Neuronal stem cell (in vitro differentiated cells): Measurements from ENCODE around the gene VPS39.

Experiments
- DNase-seq: peaks from one replicate; pipeline ENCODE4 v3.0.0-alpha.2; 2013; ENCODE audit warnings: low spot score
- H2AFZ ChIP-seq: one replicate; pipeline ENCODE4 v1.6.1; 2013; ENCODE audit warnings: mild to moderate bottlenecking, low read length, inconsistent platforms
- H2AK5ac ChIP-seq: 2 replicates; pipeline ENCODE4 v1.6.1; 2013; ENCODE audit warnings: low read depth, mild to moderate bottlenecking, inconsistent platforms, low read length, moderate library complexity, mixed read lengths
- H2BK120ac ChIP-seq: 2 replicates; pipeline ENCODE4 v1.6.1; 2013; ENCODE audit warnings: low read depth, mild to moderate bottlenecking, inconsistent platforms, low read length, moderate library complexity, mixed read lengths
- H2BK12ac ChIP-seq: one replicate; pipeline ENCODE4 v1.6.1; 2013; ENCODE audit warnings: low read length, inconsistent platforms
- H2BK15ac ChIP-seq: 2 replicates; pipeline ENCODE4 v1.6.1; 2013; ENCODE audit warnings: mild to moderate bottlenecking, low read length, inconsistent platforms, mixed read lengths
- H2BK5ac ChIP-seq: one replicate; pipeline ENCODE4 v1.6.1; 2013; ENCODE audit warnings: inconsistent platforms, mild to moderate bottlenecking, low read length, moderate library complexity
- H3K14ac ChIP-seq: one replicate; pipeline ENCODE4 v1.6.1; 2013; ENCODE audit warnings: low read length, inconsistent platforms
- H3K18ac ChIP-seq: 2 replicates; pipeline ENCODE4 v1.6.1; 2013; ENCODE audit warnings: low read length, inconsistent platforms
- H3K23ac ChIP-seq: 2 replicates; pipeline ENCODE4 v1.6.1; 2013; ENCODE audit warnings: low read depth, mild to moderate bottlenecking, mixed read lengths, low read length, inconsistent platforms; ENCODE audit not compliant: poor library complexity
- H3K27ac ChIP-seq: replicated peaks from 3 replicates; pipeline ENCODE4 v1.5.1; 2013; ENCODE audit warnings: low read length, inconsistent platforms
- H3K27me3 ChIP-seq, 3 experiments: 2 replicates each; pipeline ENCODE4 v1.6.1; 2013; ENCODE audit warnings: low read length in 3 of 3, mild to moderate bottlenecking in 2 of 3, inconsistent platforms in 1 of 3, low read depth in 1 of 3, mixed read lengths in 1 of 3, moderate library complexity in 1 of 3; ENCODE audit not compliant: control insufficient read depth in 3 of 3, insufficient read depth in 3 of 3
- H3K36me3 ChIP-seq, 2 donors: replicated peaks in 1 of 2; 2 replicates each; pipeline ENCODE4 v1.6.1; 2013; ENCODE audit warnings: low read length in 2 of 2; ENCODE audit not compliant: control insufficient read depth in 2 of 2, insufficient read depth in 2 of 2
- H3K4ac ChIP-seq: 2 replicates; pipeline ENCODE4 v1.6.1; 2013; ENCODE audit warnings: inconsistent platforms, mild to moderate bottlenecking, low read length, moderate library complexity
- H3K4me1 ChIP-seq, 2 donors: 1 replicate in 1 of 2; 2 replicates in 1 of 2; pipeline ENCODE4 v1.6.1; 2013; ENCODE audit warnings: low read length in 2 of 2, low read depth in 1 of 2; ENCODE audit not compliant: control insufficient read depth in 2 of 2, insufficient read depth in 1 of 2
- H3K4me2 ChIP-seq: one replicate; pipeline ENCODE4 v1.6.1; 2013; ENCODE audit warnings: mild to moderate bottlenecking, low read length, inconsistent platforms; ENCODE audit not compliant: insufficient read depth, poor library complexity, severe bottlenecking
- H3K4me3 ChIP-seq, 2 donors: 2 replicates each; pipeline ENCODE4 v1.5.1; 2013; ENCODE audit warnings: low read length in 2 of 2, mild to moderate bottlenecking in 2 of 2, inconsistent platforms in 1 of 2, moderate library complexity in 1 of 2
- H3K79me1 ChIP-seq: one replicate; pipeline ENCODE4 v1.6.1; 2013; ENCODE audit warnings: low read depth, mild to moderate bottlenecking, inconsistent platforms, low read length, moderate library complexity
- H3K9ac ChIP-seq: one replicate; pipeline ENCODE4 v1.6.1; 2013; ENCODE audit warnings: mild to moderate bottlenecking, low read depth, low read length, inconsistent platforms; ENCODE audit not compliant: poor library complexity
- H3K9me3 ChIP-seq, 2 donors: replicated peaks in 1 of 2; 2 replicates each; pipeline versions ENCODE3 to v1.6.1; 2013; ENCODE audit warnings: low read length in 2 of 2, mild to moderate bottlenecking in 2 of 2, inconsistent platforms in 1 of 2, low read depth in 1 of 2, mixed read lengths in 1 of 2, moderate library complexity in 1 of 2; ENCODE audit not compliant: control insufficient read depth in 2 of 2, insufficient read depth in 1 of 2
- H4K8ac ChIP-seq: one replicate; pipeline ENCODE4 v1.6.1; 2013; ENCODE audit warnings: low read depth, mild to moderate bottlenecking, inconsistent platforms, low read length, moderate library complexity
- H4K91ac ChIP-seq: one replicate; pipeline ENCODE4 v1.6.1; 2013; ENCODE audit warnings: low read length, low read depth, mild to moderate bottlenecking, inconsistent platforms; ENCODE audit not compliant: poor library complexity
- WGBS, 2 donors: extraction: QIAGEN DNeasy Blood & Tissue Kit; methylation state at CpG; one replicate each; pipeline ENCODE4 v1.1.7; 2013; ENCODE audit warnings: missing lambda C conversion rate in 2 of 2, mixed read lengths in 1 of 2; ENCODE audit not compliant: insufficient read length in 2 of 2, insufficient replicate concordance in 1 of 2; ENCODE audit errors: extremely low coverage in 2 of 2; 5-methylcytosine and 5-hydroxymethylcytosine counted together

Gene VPS39

GRCh38 chr15:42140383-42141070 is 67.6 kb downstream of the VPS39 start:
- H2AFZ ChIP-seq, result no peak overlapping the region
- no peak overlapping the region for H2BK12ac ChIP-seq
- H3K9me3 ChIP-seq, result peaks cover 0 to 5% of the 10 kb centered on the region in 2 donors
- H2BK5ac ChIP-seq, result no peak overlapping the region
- no CpG with 5 or more reads among the region's 8 CpGs for WGBS, 2 donors
- H3K4me1 ChIP-seq, result no peaks in the 10 kb centered on the region
- no peak overlapping the region for H3K4me2 ChIP-seq
- no peak overlapping the region for H4K8ac ChIP-seq
- H3K27me3 ChIP-seq, result peaks cover 0 to 4% (median 0%) of the 10 kb centered on the region in 3 experiments
- no peaks in the 10 kb centered on the region for H3K79me1 ChIP-seq
- peak overlapping the region; percentile 12 for H3K18ac ChIP-seq
- no peak overlapping the region for H3K14ac ChIP-seq
- no peak overlapping the region for H2BK15ac ChIP-seq
- H2AK5ac ChIP-seq, result no peak overlapping the region
- no peak overlapping the region for H3K23ac ChIP-seq
- no peak for DNase-seq
- no peak overlapping the region for H3K9ac ChIP-seq
- H3K4me3 ChIP-seq, result no peak overlapping the region
- no peaks in the 10 kb centered on the region for H3K36me3 ChIP-seq
- H3K4ac ChIP-seq, result peak overlapping the region; percentile 17
- H2BK120ac ChIP-seq, result no peak overlapping the region
- no peak overlapping the region for H4K91ac ChIP-seq
- H3K27ac ChIP-seq, result no peak overlapping the region

GRCh38 chr15:42139596-42139995 is 68.5 kb downstream of the VPS39 start:
- Histone ChIP-seq H2AFZ (no peak overlapping the region), H2BK5ac (no peak overlapping the region), H3K9ac (no peak overlapping the region), H3K4ac (no peak overlapping the region), H3K18ac (no peak overlapping the region), H4K91ac (no peak overlapping the region), H3K27ac (no peak overlapping the region), H3K4me1 (no peaks in the 10 kb centered on the region), H3K36me3 (no peaks in the 10 kb centered on the region), H3K4me2 (no peak overlapping the region), H3K23ac (peak overlapping the region; percentile 16), H3K9me3 (peaks cover 0 to 5% of the 10 kb centered on the region in 2 donors), H2BK120ac (no peak overlapping the region), H4K8ac (peak overlapping the region; percentile 33), H2BK15ac (no peak overlapping the region), H3K27me3 (peaks cover 0 to 4% (median 0%) of the 10 kb centered on the region in 3 experiments), H3K4me3 (no peak overlapping the region), H3K79me1 (no peaks in the 10 kb centered on the region), H2AK5ac (no peak overlapping the region), H3K14ac (no peak overlapping the region), H2BK12ac (no peak overlapping the region)
- no peak for DNase-seq
- no CpG with 5 or more reads among the region's 6 CpGs for WGBS, 2 donors

- no peak overlapping the region for H2AFZ ChIP-seq
- H3K9me3 ChIP-seq, result peaks cover 0 to 5% of the 10 kb centered on the region in 2 donors
- no peak overlapping the region for H3K4ac ChIP-seq
- no peak overlapping the region for H3K27ac ChIP-seq
- H3K14ac ChIP-seq, result no peak overlapping the region
- no peak overlapping the region for H3K23ac ChIP-seq
- WGBS, 2 donors, result no CpG with 5 or more reads among the region's 3 CpGs
- H4K8ac ChIP-seq, result no peak overlapping the region
- H2BK5ac ChIP-seq, result no peak overlapping the region
- H3K4me2 ChIP-seq, result no peak overlapping the region
- no peaks in the 10 kb centered on the region for H3K36me3 ChIP-seq
- no peaks in the 10 kb centered on the region for H3K4me1 ChIP-seq
- no peak overlapping the region for H4K91ac ChIP-seq
- no peak overlapping the region for H3K18ac ChIP-seq
- H2BK12ac ChIP-seq, result no peak overlapping the region
- DNase-seq, result no peak
- H2BK15ac ChIP-seq, result no peak overlapping the region
- H3K4me3 ChIP-seq, result no peak overlapping the region
- no peak overlapping the region for H2BK120ac ChIP-seq
- peaks cover 0 to 3% (median 0%) of the 10 kb centered on the region in 3 experiments for H3K27me3 ChIP-seq
- H3K79me1 ChIP-seq, result no peaks in the 10 kb centered on the region
- H3K9ac ChIP-seq, result no peak overlapping the region
- no peak overlapping the region for H2AK5ac ChIP-seq
Observed at GRCh38 chr15:42138968-42139386, 69.1 kb downstream of the VPS39 start.

- Histone ChIP-seq H3K18ac (no peak overlapping the region), H3K9me3 (peaks cover 0 to 5% of the 10 kb centered on the region in 2 donors), H4K8ac (no peak overlapping the region), H3K9ac (no peak overlapping the region), H2BK15ac (no peak overlapping the region), H2BK12ac (no peak overlapping the region), H3K36me3 (no peaks in the 10 kb centered on the region), H3K27me3 (no peaks in the 10 kb centered on the region), H4K91ac (no peak overlapping the region), H3K4me3 (no peak overlapping the region), H3K23ac (no peak overlapping the region), H2AK5ac (no peak overlapping the region), H2BK120ac (no peak overlapping the region), H2AFZ (no peak overlapping the region), H3K79me1 (no peaks in the 10 kb centered on the region), H3K27ac (no peak overlapping the region), H2BK5ac (no peak overlapping the region), H3K4ac (no peak overlapping the region), H3K14ac (no peak overlapping the region), H3K4me2 (no peak overlapping the region), H3K4me1 (no peaks in the 10 kb centered on the region)
- WGBS, 2 donors, result no CpG with 5 or more reads among the region's 4 CpGs
- DNase-seq, result no peak
Observed at GRCh38 chr15:42138411-42138810, 69.7 kb downstream of the VPS39 start.
